Body of pancreas (tissue), 4 donors: ENCODE results near the gene NIN.

Experiments
- POLR2A ChIP-seq, 3 donors: fragments of 450-650 bp; IDR thresholded peaks; one replicate each; pipeline ENCODE4 v1.6.1; 2016; ENCODE audit warnings: antibody characterized with exemption in 3 of 3, mild to moderate bottlenecking in 2 of 3
- TF ChIP-seq, protein P1 (sequence below), 7 experiments: fragments of 450-650 bp in 4 of 7; fragments of 200-600 bp in 3 of 7; sonication (generic) in 3 of 7; IDR thresholded peaks; one replicate each; pipeline ENCODE4 v1.5.1; 2016 to 2019; ENCODE audit warnings: antibody characterized with exemption in 7 of 7

DNA sequence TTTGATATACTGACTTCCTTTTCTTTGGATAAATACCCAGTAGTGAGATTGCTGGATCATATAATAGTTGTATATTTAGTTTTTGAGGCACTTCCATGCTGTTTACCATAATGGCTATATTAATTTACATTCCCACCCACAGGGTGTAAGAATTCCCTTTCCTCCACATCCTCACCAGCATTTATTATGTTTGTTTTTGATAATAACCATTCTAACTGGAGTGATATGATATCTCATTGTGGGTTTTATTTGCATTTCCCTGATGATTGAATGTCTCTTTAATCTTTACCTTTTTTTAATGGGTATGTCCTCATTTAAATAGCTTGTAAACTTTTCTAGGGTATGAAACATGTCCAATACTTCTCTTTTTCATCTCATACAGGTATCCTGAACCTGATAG, 151.3 kb downstream of the NIN start:
- TF ChIP-seq, protein P1, sequence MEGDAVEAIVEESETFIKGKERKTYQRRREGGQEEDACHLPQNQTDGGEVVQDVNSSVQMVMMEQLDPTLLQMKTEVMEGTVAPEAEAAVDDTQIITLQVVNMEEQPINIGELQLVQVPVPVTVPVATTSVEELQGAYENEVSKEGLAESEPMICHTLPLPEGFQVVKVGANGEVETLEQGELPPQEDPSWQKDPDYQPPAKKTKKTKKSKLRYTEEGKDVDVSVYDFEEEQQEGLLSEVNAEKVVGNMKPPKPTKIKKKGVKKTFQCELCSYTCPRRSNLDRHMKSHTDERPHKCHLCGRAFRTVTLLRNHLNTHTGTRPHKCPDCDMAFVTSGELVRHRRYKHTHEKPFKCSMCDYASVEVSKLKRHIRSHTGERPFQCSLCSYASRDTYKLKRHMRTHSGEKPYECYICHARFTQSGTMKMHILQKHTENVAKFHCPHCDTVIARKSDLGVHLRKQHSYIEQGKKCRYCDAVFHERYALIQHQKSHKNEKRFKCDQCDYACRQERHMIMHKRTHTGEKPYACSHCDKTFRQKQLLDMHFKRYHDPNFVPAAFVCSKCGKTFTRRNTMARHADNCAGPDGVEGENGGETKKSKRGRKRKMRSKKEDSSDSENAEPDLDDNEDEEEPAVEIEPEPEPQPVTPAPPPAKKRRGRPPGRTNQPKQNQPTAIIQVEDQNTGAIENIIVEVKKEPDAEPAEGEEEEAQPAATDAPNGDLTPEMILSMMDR (IDR thresholded peaks at IDR 0.05), result no peak
- TF ChIP-seq POLR2A (IDR thresholded peaks at IDR 0.05), result no peak
